BE2C (cell line): Measurements from ENCODE around the gene DEFB129.

Experiments
- DNase-seq: peaks from one replicate; pipeline ENCODE4 v3.0.0-alpha.2; 2020
- H3K27me3 ChIP-seq: fragments of 250-450 bp; sonication (Bioruptor Pico); 2 replicates; pipeline ENCODE4 v1.5.1; 2020; ENCODE audit warnings: mild to moderate bottlenecking
- H3K36me3 ChIP-seq: fragments of 250-450 bp; sonication (Bioruptor Pico); 2 replicates; pipeline ENCODE4 v1.5.1; 2020; ENCODE audit warnings: mild to moderate bottlenecking
- H3K4me1 ChIP-seq: fragments of 250-450 bp; sonication (Bioruptor Pico); 2 replicates; pipeline ENCODE4 v1.5.1; 2020
- H3K4me3 ChIP-seq: 2 replicates; pipeline ENCODE4 v1.5.1; 2011; ENCODE audit warnings: low read depth, low read length
- H3K9me3 ChIP-seq: fragments of 250-450 bp; sonication (Bioruptor Pico); 2 replicates; pipeline ENCODE4 v1.5.1; 2020
- TF ChIP-seq, protein P1 (sequence below): IDR thresholded peaks from 2 replicates; pipeline ENCODE4 v1.5.1; 2012; ENCODE audit warnings: mild to moderate bottlenecking, low read depth, low read length

DEFB129 gene

DNA sequence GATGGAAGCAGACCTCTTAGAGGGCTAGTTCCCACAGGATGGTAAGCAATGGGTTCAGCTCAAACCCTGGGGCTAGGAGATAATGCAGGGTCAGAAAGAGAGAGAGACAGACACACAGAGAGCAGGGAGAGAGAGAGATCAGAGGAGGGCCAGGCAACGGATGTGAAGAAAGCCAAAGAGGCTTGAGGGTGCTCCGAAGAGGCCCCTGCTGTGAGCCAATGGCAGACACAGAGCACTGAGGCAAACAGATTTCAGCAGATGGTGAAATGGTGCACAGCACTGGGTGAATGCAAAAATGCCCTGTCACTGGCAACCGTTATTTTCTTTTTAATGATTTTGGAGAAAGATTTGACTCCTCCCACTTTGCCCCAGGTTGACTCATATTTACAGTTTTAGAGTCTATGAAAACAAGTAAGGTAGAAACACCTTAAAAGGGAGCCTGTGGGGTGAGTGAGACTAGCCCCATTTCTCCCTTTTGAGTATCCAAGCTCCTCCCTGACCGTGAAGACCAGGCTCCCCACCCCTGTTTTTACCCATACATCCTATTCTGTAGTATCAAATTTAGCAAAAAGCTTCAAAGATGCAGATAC lies 31.3 kb downstream of the DEFB129 start:
- Histone ChIP-seq H3K4me1 (no peaks in the 10 kb centered on the region), H3K9me3 (no peaks in the 10 kb centered on the region), H3K36me3 (no peaks in the 10 kb centered on the region), H3K4me3 (no peak overlapping the region), H3K27me3 (no peaks in the 10 kb centered on the region)
- TF ChIP-seq, protein P1, sequence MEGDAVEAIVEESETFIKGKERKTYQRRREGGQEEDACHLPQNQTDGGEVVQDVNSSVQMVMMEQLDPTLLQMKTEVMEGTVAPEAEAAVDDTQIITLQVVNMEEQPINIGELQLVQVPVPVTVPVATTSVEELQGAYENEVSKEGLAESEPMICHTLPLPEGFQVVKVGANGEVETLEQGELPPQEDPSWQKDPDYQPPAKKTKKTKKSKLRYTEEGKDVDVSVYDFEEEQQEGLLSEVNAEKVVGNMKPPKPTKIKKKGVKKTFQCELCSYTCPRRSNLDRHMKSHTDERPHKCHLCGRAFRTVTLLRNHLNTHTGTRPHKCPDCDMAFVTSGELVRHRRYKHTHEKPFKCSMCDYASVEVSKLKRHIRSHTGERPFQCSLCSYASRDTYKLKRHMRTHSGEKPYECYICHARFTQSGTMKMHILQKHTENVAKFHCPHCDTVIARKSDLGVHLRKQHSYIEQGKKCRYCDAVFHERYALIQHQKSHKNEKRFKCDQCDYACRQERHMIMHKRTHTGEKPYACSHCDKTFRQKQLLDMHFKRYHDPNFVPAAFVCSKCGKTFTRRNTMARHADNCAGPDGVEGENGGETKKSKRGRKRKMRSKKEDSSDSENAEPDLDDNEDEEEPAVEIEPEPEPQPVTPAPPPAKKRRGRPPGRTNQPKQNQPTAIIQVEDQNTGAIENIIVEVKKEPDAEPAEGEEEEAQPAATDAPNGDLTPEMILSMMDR = no peak
- no peak for DNase-seq

DNA sequence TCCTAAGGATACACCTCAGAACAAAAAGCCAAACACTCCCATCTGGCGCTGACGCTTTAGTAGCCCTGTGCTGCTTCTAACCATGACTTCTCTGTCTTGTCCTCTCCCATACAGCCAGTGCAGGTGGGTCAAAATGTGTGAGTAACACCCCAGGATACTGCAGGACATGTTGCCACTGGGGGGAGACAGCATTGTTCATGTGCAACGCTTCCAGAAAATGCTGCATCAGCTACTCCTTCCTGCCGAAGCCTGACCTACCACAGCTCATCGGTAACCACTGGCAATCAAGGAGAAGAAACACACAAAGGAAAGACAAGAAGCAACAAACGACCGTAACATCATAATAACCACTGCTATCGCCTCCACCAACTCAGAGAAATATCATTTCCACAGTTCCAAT lies 31.9 kb downstream of the DEFB129 start:
- TF ChIP-seq, protein P1 = no peak
- Histone ChIP-seq H3K9me3 (no peaks in the 10 kb centered on the region), H3K27me3 (no peaks in the 10 kb centered on the region), H3K36me3 (no peaks in the 10 kb centered on the region), H3K4me3 (no peak overlapping the region), H3K4me1 (no peaks in the 10 kb centered on the region)
- DNase-seq = no peak

DNA sequence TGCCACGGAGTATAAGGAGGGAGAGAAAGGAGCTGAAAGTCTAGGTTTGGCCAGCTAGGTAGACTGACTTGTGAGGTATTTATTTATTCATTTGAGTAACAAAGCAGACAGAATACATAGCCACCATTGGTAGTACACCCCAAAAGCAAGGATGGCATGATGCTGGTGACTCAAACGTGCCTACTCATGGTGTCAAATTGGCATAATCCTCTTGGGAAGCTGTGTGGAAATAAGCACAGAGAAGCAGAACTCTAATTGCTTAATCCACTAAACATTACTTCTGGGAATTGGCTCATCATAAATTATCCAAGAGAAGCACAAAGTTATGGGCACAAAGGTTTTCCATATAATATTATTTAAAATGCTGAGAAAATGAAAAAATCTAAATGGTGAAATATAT lies 32.9 kb downstream of the DEFB129 start:
- no peak overlapping the region for H3K4me3 ChIP-seq
- TF ChIP-seq, protein P1 = no peak
- H3K27me3 ChIP-seq = no peaks in the 10 kb centered on the region
- H3K36me3 ChIP-seq = no peaks in the 10 kb centered on the region
- no peaks in the 10 kb centered on the region for H3K4me1 ChIP-seq
- H3K9me3 ChIP-seq = no peaks in the 10 kb centered on the region
- DNase-seq = no peak

DNA sequence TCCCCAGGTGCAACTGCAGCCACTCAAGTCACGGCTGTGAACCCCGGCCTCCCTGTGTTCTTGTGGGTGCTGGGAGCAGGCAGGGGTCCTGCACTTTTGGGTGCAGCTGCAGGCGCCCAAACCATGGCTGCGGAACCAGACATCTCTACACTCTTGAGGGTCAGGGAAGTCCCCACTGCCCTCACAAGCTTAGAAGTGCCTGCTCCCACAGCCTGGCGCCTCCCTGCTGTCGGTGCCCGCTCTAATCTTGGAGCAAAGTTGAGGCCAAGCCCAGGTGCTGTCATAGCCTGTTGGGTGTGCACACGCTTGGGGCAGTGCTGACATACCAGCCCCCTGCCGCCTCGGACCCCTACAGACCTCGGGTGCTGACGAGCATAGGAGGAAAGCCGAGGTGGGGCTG lies 36.6 kb downstream of the DEFB129 start:
- DNase-seq = no peak
- Histone ChIP-seq H3K27me3 (no peaks in the 10 kb centered on the region), H3K4me1 (no peaks in the 10 kb centered on the region), H3K9me3 (no peaks in the 10 kb centered on the region), H3K4me3 (no peak overlapping the region), H3K36me3 (no peaks in the 10 kb centered on the region)
- TF ChIP-seq, protein P1 = no peak

DNA sequence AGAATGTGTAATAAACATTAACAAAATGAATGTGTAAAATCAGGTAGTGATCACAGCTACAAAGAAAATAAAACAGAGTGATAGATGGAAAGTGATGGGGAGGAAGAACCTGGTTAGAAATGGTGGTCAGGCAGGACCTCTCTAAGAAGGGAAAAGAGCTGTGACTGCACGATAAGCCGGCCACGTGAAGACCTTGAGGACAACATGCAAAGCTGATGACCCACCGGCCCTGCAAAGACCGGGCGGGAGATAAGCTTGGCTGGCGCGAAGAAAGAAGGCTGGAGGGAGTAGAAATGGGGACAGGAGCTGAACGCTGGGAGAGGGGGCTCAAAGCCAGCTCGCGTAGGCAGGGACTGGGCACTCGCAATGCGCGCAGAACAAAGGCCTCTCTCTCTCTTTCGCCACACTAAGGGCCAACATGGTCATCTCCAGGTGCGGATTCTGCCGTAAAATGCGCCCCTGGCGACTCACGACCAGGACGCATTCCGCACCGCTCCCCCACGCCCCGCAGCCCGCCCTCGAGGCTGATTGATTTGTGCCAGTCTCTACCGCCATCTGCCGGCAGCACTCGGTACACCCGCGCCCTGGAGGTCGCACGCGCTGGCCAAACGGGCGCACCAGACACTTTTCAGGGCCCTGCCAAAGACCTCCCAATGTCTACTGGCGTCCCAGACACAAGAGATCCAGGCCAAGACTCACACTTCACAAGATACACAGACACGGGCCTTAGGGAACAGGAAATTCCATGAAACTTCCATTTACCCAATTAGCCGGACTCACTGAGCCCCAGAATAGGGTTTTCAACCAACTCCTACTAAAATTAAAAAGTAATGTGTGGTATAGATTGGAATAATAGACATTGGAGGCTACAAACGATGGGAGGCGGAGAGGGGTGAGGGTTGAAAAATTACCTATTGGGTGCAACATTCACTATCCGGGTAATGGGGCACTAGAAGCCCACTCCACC lies 39.8 kb downstream of the DEFB129 start:
- H3K4me3 ChIP-seq = peak overlapping the region; percentile 59
- peak; percentile 87 for DNase-seq
- H3K4me1 ChIP-seq = no peaks in the 10 kb centered on the region
- no peaks in the 10 kb centered on the region for H3K9me3 ChIP-seq
- H3K36me3 ChIP-seq = no peaks in the 10 kb centered on the region
- H3K27me3 ChIP-seq = no peaks in the 10 kb centered on the region
- TF ChIP-seq, protein P1 = peak; percentile 63

DNA sequence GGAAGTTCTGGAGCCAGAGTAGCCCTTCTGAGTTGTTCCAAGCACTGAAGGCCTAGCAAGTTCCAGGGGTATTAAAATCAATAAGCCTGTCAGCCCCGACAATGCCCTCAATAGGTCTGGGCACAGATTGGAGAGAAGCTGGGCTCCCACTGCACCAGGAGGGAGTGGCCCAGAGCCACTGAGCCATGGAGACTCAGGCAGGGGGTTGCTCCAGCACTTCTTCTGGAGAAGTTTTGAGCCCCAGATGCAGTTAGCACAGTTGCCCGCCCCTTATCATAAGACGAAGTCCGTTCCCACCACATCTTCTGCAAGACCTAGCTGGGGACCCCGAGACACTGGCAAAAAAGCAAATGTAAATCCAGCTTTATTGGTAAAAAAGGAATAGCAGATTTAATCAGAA lies 43.5 kb downstream of the DEFB129 start:
- DNase-seq = no peak
- no peaks in the 10 kb centered on the region for H3K36me3 ChIP-seq
- no peaks in the 10 kb centered on the region for H3K4me1 ChIP-seq
- TF ChIP-seq, protein P1 = no peak
- no peaks in the 10 kb centered on the region for H3K27me3 ChIP-seq
- no peak overlapping the region for H3K4me3 ChIP-seq
- H3K9me3 ChIP-seq = no peaks in the 10 kb centered on the region
